Dedifferentiated amniotic fluid mesenchymal stem cell (primary cell): ENCODE measurements around the gene ADNP2.

Experiments used
- DNase-seq: peaks from one replicate; pipeline ENCODE4 v3.0.0-alpha.2; 2016; ENCODE audit errors: extremely low spot score

ADNP2 gene

DNA sequence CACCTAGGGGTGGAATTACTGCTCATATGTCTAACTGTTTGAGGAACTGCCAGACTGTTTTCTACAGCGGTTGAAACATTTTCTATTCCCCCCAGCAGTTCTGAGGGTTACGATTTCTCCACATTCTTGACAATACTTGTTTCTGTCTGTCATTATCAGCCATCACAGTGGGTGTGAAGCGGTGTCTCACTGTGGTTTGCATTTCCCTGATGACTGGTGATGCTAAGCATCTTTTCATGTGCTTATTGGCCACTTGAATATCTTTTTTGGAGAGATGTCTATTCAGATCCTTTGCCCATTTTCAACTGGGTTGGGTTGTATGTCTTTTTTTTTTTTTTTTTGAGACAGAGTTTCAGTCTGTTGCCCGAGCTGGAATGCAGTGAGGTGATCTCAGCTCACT, 63.0 kb downstream of the ADNP2 start:
- no peak for DNase-seq

DNA sequence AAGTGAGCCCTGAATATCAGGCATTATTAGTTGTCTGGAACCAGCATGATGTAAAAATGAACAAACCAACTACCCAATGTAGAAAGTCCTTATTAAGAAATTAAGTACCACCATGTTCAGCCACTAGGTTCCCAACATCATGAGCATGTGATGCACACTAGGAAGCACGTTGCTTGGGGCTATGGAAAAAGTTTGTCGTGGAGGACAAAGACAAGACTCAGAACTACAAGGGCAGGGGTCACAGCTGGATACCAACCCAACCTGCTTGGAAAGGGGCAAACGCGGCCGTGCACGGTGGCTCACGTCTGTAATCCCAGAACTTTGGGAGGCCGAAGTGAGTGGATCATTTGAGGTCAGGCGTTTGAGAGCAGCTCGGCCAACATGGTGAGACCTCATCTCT, 64.0 kb downstream of the ADNP2 start:
- no peak for DNase-seq

DNA sequence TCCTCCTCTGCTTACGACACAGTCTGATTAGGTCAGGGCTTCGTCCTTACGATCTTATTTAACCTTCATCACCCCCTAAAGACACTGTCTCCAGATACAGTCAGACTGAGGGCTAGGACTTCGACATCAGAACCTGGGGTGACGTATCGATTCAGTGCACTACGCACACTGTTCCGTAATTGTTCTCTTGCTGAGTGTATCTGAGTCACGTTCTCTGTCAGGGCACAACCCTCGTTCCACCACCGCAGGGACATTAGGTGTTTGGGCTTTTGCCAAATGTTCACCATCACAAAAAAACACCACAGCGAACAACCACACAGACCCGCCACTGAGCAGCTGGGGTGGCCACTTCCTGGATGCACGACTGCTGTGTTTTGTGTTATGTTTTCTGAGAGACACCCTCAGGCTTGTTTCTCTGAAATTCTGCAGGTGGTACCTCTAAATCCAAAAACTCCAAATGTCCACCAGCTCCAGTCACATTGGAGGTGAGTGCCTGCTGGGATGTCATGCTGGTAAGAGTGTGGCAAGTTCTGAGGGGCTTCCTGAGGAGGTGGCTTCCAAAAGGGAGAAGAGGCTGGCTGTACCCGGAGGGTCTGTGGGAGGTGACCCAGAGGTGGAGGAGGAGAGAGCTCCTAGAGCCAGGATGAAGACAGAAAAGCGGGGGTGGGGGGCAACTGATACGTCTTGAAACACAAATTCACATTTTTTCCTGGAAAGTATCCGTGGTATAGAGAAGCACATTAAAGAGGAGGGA, 66.6 kb downstream of the ADNP2 start:
- DNase-seq, result no peak

DNA sequence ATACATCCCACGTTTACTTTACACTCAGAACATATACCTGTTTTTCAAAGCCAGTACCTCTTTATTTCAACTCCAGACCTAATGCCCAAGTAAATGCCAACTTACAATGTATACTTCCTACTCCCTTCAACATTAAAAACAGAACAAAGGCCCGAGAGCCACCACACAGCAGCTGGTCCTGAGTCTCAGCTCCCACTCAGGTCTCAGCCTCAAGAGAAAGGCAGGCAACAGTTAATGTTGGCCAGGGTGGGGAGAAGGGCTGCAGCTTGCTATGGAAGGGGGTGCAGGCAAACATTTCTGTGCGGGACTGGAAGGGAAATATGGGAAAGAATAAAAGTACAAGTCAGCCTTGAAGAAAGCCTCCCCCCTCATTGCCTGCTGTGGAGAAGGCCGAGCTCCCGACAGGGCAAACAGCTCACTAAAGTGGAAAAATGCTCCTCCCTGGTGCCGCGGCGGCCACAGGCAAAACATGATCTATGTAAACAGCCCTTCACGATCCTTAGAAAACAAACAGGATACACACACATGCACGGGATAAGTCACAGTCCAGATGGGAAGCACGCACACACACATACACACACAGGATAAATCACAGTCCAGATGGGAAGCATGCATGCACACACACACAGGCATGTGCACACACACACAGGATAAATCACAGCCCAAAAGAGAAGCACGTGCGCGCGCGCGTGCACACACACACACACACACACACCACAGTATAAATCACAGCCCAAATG, 67.4 kb downstream of the ADNP2 start:
- DNase-seq, result no peak

DNA sequence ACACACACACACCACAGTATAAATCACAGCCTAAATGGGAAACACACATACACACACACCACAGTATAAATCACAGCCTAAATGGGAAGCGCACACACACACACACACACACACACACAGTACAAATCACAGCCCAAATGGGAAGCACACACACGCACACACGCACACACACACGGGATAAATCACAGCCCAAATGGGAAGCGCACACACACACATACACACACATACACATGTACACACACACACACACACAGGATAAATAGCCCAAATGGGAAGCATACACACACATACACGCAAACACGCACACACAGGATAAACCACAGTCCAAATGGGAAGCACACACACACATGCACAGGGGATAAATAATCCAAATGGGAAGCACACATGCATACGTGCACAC, 68.1 kb downstream of the ADNP2 start:
- no peak for DNase-seq

DNA sequence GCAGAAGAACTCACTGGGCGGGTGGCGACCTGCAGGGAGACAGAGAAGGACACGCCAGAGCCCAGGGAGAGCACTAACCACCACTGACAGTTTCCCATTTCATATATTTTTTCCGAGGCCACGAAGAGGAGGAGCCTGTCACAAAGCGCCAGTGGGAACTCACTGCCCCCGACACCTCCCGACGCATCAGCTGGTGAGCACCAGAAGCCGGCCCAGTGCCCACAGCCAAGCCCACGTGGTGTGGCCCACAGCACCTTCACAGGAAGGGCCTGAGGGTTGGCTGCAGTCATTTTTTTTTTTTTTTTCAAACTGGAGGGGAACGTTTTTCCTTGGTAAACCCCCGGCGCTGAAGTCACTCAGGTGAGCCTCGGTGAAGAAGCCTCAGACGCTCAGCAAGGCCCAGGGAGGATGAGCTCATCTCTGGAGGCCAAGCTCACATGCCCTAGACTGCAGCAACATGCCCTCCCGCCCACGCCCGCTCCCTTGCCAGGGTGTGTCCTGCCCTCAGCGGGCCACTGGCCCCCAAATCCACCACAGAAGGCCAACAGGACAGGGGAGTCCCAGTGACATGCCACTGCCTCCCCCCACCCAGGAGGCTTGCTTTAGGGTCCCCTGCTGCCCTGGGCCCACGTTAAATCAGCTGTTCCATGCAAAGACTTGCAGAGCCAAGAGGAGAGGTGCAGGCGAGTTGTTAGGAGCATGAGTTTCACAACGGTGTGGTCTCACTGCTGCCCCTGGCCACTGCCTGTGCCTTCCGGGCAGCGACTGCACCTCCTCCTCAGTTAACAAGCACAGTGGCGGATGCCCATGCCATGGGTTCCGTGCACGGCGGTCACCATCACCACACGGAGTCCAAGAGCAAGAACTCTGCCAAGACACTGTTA, 70.1 kb downstream of the ADNP2 start:
- DNase-seq, result no peak

DNA sequence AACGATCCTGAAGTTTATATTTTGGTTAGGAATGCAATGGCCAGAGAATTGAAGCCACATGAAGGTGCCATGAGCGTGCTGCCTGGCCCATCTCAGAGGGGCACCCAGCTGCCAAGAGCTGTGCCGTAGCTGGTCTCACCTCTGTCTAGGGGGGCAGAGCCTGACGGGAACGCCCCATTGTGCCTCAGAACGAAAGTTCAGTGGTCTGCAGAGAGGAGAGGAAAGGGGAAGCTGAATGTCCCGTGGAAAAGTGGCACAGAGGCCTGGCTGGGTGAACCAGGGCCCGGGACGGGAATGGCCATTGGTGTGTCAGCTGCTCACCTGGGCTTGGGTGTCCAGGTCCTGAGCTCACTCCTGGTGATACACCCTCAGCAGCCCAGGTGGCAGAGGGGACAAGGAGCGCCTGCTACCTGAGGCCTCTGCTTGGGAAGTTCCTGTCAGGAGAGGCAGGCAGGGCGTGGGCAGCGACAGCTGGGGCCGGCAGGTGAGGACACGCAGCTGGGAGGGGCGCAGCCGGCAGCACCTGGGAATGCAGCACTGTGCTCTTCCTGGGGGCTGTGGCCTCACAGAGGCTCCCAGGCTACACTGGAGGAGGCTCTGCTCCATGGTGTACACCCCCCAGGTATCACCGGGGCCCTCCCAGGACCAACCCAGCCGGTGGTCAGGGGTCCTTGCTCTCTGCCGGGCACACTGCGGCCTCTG, 70.9 kb downstream of the ADNP2 start:
- no peak for DNase-seq

DNA sequence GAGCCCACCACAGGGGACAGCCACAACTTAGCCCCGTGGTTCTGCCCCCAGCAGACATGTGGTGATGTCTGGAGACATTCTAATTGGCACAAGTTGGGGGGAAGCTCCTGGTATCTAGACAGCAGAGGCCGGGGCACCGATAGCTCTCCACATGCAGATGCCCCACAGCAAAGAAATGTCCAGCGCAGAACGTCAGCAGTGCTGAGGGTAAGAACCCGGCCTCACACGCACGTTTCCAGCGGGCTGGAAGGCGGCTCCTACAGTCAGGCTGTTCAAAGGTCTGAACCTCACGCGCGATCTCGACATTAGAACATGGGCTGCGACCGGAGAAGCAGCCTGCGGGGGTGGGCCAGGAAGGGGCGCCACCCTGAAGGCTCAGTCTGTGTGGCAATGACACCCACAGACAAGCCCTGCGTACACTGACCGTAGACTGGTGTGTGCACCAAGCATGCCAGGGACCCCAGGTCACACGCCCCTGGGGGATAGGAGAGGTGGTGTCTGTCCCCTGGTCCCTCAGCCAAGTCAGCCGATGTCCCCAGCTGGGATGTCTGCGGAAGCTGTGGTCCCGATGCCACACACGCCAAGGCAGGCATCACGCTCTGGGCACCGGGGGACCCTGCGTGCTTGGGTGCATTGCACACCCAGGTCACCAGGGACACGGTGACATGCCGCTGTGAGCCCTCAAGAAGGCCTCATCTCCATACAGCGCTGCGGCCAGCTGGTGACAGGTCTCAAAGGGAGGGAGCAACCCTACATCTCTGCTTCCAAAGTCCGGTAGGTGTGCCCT, 71.9 kb downstream of the ADNP2 start:
- DNase-seq, result no peak

DNA sequence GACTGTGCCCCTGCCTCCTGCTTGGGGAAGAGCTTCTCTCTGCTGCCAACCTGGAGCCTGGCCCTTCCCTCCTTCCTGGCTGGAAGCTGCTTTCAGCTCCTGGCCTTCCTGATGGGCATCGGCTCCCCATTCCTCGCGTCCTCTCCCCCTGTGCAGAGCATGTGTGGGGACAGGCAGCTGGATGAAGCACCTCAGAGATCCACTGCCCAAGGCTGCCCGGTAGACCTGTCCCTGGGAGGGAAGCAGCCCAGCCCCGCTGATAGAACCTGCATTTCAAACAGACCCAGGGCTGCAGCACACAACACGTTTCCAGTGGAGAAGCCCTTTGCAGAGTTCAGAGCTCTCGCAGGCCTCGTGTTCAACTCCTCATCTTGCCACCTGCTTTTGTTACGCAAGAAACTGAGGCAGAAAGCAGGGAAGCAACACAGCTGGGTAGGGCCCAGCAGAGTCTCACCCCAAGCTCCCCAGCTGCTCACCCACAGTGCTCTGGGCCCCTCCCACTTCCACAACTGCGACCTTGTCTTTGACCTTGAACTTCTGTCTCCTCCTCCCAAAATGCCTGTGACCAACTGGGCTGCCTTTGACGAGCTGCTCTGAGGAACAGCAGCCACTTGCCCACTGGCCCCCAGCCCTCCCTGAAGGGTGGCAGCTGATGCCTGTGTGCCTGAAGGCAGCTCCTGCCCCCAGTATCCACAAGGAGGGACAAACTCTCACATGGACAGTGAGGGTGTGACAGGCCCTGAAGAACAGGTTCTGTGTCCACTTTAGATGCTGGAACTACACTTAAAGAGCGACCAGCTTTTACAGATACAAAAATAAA, 72.8 kb downstream of the ADNP2 start:
- no peak for DNase-seq

DNA sequence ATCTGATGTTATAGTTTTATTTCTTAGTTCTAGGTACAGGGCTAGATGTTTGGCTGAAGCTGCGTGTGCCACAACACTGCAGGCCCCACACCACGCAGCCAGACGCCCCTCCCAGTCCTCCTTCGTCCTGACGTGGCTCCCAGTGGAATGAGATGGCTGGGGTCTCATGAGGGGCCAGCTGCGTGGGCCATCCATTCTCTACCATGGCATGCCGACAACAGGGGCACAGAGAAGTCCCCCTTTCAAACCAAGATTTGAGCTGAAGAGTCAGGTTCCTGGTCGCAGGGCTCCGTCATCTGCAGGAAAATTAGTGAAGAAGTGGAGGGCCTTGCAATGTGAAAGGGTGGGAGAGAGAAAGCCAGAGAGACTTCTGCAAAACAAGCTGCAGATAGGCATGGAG, 73.8 kb downstream of the ADNP2 start:
- DNase-seq, result no peak

DNA sequence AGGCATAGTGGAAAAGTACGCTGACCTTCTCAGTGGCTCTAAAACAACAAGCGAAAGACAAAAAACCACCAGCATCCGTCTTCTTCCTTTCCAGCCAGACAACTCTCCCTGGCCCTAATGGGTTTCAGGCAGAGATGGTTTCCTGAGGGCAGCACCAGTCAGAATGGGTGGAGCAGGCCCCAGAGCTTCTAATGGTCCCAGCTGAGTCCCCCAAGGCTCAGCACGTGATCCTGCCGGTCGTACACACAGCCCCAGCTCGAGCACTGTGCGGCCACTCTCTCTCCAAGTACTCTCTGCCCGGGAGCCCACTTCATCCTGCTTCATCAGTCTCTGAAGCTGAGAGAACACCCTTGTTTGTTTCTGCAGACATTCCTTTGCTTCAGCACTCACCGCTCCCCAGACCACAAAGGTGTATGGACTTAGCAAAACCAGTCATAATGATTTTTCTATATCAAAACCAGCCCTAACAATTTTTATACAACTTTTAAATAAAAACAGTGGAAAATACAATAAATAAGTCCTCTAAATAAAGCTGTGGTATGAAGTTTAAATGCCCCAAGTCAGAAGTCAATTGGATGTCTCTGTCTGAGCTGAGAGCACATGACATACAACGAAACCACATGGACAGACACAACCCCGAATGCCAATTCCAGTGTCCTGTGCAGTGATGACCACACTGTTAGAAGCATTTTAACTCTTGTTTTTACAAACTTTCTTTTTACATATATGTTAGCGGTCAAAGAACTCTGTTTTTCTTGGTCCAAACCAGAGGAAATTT, 74.4 kb downstream of the ADNP2 start:
- no peak for DNase-seq

DNA sequence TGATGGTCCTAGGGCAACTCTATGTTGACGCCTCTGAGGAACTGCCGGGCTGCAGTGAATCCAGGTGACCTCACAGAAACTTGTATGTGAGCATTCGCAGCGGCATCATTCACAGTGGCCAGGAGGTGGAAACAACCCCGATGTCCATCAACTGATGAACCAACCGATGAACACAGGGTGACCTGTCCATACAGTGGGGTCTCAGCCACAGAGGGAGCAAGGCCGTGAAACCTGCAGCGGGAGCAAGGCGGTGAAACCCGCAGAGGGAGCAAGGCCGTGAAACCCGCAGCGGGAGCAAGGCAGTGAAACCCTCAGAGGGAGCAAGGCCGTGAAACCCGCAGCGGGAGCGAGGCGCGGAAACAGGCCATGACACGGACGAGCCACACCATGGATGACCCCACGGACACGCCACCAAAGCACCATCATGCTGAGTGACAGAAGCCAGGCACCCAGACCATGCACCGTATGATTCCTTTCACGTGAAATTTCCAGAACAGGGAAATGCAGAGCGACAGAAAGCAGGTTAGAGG, 75.2 kb downstream of the ADNP2 start:
- no peak for DNase-seq

DNA sequence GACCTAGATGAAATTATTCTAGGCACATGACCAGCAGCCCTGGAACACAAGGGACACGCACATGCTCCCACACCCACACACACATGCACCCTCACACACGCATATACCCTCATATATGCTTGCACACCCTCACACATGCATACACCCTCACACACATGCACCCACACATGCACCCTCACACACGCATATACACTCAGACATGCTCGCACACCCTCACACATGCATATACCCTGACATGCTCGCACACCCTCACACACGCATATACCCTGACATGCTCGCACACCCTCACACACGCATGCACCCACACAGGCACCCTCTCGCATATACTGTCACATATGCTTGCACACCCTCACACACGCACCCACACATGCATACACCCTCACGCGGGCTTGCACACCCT, 76.5 kb downstream of the ADNP2 start:
- DNase-seq, result no peak

DNA sequence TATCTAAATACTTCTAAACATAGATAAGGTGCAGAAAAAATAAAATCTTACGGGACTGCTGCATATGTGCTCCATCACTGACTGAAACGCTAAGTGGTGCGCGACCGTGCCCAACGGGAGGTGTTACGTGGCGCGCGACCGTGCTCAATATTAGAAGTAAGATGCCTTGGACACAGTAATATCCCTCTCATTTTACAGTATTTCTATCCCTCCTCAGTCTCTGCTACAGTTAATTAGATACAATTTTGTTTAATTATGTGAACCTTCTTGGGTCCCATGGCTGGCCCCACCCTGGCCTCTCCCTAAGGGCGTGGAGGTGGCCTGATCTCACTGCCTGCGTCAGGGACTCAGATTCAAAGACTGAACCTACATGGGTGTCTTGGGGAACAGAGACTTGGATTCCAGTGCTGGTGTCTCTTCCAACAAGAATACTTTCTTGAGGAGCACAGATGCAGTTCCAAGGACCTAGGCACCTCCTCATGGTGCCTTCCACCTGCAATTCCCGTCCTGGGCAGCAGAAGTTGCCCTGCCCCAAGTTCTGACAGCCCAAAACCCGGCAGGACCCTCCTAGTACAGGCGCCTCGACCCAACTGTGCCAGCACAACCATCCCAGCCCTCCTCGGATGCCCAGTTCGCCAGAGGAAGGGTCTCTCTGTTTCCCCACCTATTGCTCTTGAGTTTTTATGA, 79.0 kb downstream of the ADNP2 start:
- no peak for DNase-seq

DNA sequence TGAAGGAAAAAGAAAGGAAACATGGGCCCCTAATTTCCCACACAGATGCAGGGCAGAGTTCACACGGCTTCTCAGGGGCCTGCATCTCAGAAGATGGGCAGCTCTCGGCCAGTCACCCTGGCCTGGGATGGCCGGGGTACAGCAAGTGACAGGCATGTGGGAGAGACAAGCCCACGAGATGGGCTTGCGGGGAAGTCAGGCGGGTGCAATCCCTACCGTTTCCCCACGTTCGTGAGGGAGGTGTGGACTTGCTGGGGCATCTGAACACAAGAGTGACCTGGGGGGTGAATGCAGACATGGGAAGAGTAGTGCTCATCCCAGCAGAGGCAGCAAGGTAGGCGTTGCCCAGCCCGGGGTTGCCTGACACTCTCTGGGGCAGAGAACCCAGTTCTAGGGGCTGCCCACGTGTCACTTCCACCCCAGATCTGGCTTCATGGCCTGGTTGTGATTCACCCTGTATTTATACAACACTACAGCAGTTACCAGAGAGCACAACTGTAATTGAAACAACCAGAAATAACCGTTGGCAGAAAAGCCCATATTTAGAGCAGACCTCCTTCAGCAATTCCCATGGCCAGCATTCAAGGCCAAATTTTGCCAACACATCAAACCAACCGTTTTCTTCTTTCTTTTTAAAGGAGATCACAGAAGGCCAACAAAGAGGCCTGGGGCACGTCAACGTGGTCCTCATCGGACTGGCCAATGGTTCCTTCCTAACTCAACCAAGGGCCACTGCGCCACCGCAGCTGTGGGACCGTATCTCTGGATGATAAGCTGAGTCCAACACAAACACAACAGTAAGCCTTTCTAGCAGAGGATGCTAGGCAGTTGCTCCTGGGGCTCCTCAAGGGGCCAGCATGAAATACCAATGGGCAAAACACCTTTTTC, 79.8 kb downstream of the ADNP2 start:
- DNase-seq, result no peak

DNA sequence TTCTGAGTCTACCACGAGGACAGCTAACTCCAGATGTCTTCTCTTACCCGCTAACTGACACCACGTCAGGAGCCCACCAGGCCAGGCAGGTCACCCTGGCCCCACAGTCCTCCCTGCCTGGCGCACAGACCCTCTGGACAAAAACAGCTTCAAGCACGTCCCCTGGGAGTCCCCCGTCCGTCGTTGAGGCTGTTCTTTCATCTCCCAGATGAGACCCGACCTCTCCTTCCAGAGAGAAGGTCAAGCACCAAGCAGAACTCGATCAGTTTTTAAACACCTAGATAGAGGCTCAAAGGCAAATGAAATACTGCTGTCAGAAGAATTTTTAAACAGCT, 80.4 kb downstream of the ADNP2 start:
- DNase-seq, result no peak
